ENCODE data around the gene TGFBR1. TPM values are rescaled to one million over a fixed set of nuclear protein-coding genes. Genes with fewer than 3 reads are reported as not detected.

Gene TGFBR1
- polyA plus RNA-seq, 1 of the 3 experiments (the other 2 are of a cell fraction): 15.3 TPM

GRCh38 chr9:99076030-99076429 is 28.9 kb upstream of the TGFBR1 start:
- CTCF ChIA-PET: interaction anchor here (1.0 kb wide), 1 partner anchor 15 kb away, joined by 3 read pairs; no protein-coding TSS in a partner anchor
- WGBS (ENCODE audit: low lambda C conversion rate): 63% methylated on average over 4 of the region's 4 CpGs

GRCh38 chr9:99076483-99077171 is 28.3 kb upstream of the TGFBR1 start:
- peaks cover 0 to 9% of the 10 kb centered on the region in 2 experiments; a peak in 1 of 4 replicates for H3K4me1 ChIP-seq (ENCODE audit: control insufficient read depth in 1 of 2, insufficient read depth in 2 of 2, low read depth in 1 of 2, low read length in 1 of 2)
- CTCF ChIA-PET: interaction anchor here (1.0 kb wide), 1 partner anchor 15 kb away, joined by 3 read pairs; no protein-coding TSS in a partner anchor
- DNase-seq: no peak
- H4K20me1 ChIP-seq (ENCODE audit: insufficient read depth): no peaks in the 10 kb centered on the region
- H3K79me2 ChIP-seq (ENCODE audit: insufficient read depth): no peaks in the 10 kb centered on the region
- H3K27me3 ChIP-seq (ENCODE audit: insufficient read depth): no peaks in the 10 kb centered on the region
- H3K36me3 ChIP-seq (replicated peaks in 1 of 2; ENCODE audit: control insufficient read depth in 1 of 2, insufficient read depth in 2 of 2, low read length in 1 of 2): no peaks in the 10 kb centered on the region
- H3K27ac ChIP-seq (ENCODE audit: low read depth in 2 of 2, low read length in 1 of 2): no peak overlapping the region
- H3K9me2 ChIP-seq: no peaks in the 10 kb centered on the region
- no peak overlapping the region for H3K4me2 ChIP-seq
- H2AFZ ChIP-seq (ENCODE audit: low read depth): no peak overlapping the region; the same call in 1 of the 2 replicates
- 41% methylated on average over 4 of the region's 6 CpGs for WGBS (ENCODE audit: low lambda C conversion rate)
- H3K9ac ChIP-seq: no peak overlapping the region
- no peaks in the 10 kb centered on the region for H3K9me3 ChIP-seq
- H3K4me3 ChIP-seq (ENCODE audit: low read depth in 2 of 2, low read length in 1 of 2): no peak overlapping the region
- peaks cover 9% of the 10 kb centered on the region for H3F3A ChIP-seq (replicated peaks; ENCODE audit: insufficient read depth)
- POLR2A ChIA-PET: no interaction called here
- TF ChIP-seq RXRA (IDR thresholded peaks at IDR 0.05; ENCODE audit: borderline replicate concordance, low read depth): no peak
- no peak for TF ChIP-seq SMC3 (IDR thresholded peaks at IDR 0.05; ENCODE audit: low read depth, low read length)
- TF ChIP-seq NRF1 (IDR thresholded peaks at IDR 0.05; ENCODE audit: low read depth, low read length): no peak
- TF ChIP-seq FOXM1 (IDR thresholded peaks at IDR 0.05; ENCODE audit: low read depth): no peak
- no peak for TF ChIP-seq IRF3 (IDR thresholded peaks at IDR 0.05; ENCODE audit: low read depth, low read length)
- no peak for TF ChIP-seq NFIC (IDR thresholded peaks at IDR 0.05; ENCODE audit: borderline replicate concordance)
- TF ChIP-seq RCOR1 (IDR thresholded peaks at IDR 0.05; ENCODE audit: low read length): no peak
- TF ChIP-seq REST (IDR thresholded peaks at IDR 0.05; ENCODE audit: low read depth, low read length): no peak
- TF ChIP-seq RAD21 (IDR thresholded peaks at IDR 0.05; ENCODE audit: low read length): no peak
- no peak for TF ChIP-seq MEF2A (IDR thresholded peaks at IDR 0.05; ENCODE audit: borderline replicate concordance, low read depth)
- TF ChIP-seq EP300 (IDR thresholded peaks at IDR 0.05; ENCODE audit: borderline replicate concordance in 1 of 2, low read depth in 1 of 2, low read length in 1 of 2): no peak
- no peak for TF ChIP-seq TEAD4 (IDR thresholded peaks at IDR 0.05; ENCODE audit: borderline replicate concordance, insufficient read depth)

More at GRCh38 chr9:99076030-99076429, 28.9 kb upstream of the TGFBR1 start:
- H3K4me3 ChIP-seq (ENCODE audit: low read depth in 2 of 2, low read length in 1 of 2): no peak overlapping the region
- peaks cover 0 to 15% of the 10 kb centered on the region in 2 experiments; a peak in 1 of 4 replicates for H3K4me1 ChIP-seq (ENCODE audit: control insufficient read depth in 1 of 2, insufficient read depth in 2 of 2, low read depth in 1 of 2, low read length in 1 of 2)
- POLR2A ChIA-PET: no interaction called here
- H4K20me1 ChIP-seq (ENCODE audit: insufficient read depth): no peaks in the 10 kb centered on the region
- DNase-seq: no peak
- no peak overlapping the region for H3K9ac ChIP-seq
- no peaks in the 10 kb centered on the region for H3K36me3 ChIP-seq (replicated peaks in 1 of 2; ENCODE audit: control insufficient read depth in 1 of 2, insufficient read depth in 2 of 2, low read length in 1 of 2)
- no peaks in the 10 kb centered on the region for H3K79me2 ChIP-seq (ENCODE audit: insufficient read depth)
- no peak overlapping the region for H3K4me2 ChIP-seq
- peaks cover 9% of the 10 kb centered on the region for H3F3A ChIP-seq (replicated peaks; ENCODE audit: insufficient read depth)
- TF ChIP-seq MAX (IDR thresholded peaks at IDR 0.05; ENCODE audit: low read depth) (no peak), RXRA (IDR thresholded peaks at IDR 0.05; ENCODE audit: borderline replicate concordance, low read depth) (no peak), SIN3A (IDR thresholded peaks at IDR 0.05; ENCODE audit: borderline replicate concordance, low read depth, low read length) (no peak), PBX3 (IDR thresholded peaks at IDR 0.05) (no peak), SMC3 (IDR thresholded peaks at IDR 0.05; ENCODE audit: low read depth, low read length) (no peak), TAF1 (IDR thresholded peaks at IDR 0.05; ENCODE audit: borderline replicate concordance, low read depth, low read length) (no peak), RAD21 (IDR thresholded peaks at IDR 0.05; ENCODE audit: low read length) (no peak), USF1 (IDR thresholded peaks at IDR 0.05; ENCODE audit: borderline replicate concordance, low read depth) (no peak), JUND (IDR thresholded peaks at IDR 0.05) (no peak)
- no peak overlapping the region; the same call in 1 of the 2 replicates for H2AFZ ChIP-seq (ENCODE audit: low read depth)
- no peak overlapping the region for H3K27ac ChIP-seq (ENCODE audit: low read depth in 2 of 2, low read length in 1 of 2)
- no peaks in the 10 kb centered on the region for H3K9me2 ChIP-seq
- H3K27me3 ChIP-seq (ENCODE audit: insufficient read depth): no peaks in the 10 kb centered on the region
- no peaks in the 10 kb centered on the region for H3K9me3 ChIP-seq
